ENCODE results near the gene SMTNL1.
A peak's percentile ranks its signal among the peaks of the same experiment; 100 is the strongest.

Gene SMTNL1

DNA sequence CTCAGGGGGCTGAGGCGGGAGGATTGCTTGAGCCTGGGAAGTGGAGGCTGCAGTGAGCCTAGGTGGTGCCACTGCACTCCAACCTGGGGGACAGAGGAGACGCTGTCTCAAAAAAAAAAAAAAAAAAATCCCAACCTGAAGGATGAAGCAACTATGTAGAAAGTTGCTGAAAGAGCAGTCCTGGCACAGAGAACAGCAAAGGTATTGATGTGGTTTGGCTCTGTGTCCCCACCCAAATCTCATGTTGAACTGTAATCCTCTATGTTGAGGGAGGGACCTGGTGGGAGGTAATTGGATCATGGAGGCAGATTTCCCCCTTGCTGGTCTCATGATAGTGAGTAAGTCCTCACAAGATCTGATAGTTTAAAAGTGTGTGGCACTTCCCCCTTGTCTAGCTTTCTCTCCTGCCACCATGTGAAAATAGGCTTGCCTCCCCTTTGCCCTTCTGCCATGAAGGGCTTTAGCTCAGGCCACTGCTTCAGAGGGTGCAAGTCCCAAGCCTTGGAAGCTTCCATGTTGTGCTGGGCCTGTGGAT, 49.4 kb downstream of the SMTNL1 start:
- Mint-ChIP-seq H3K27ac (no peak overlapping the region), H3K4me1 (peaks cover 6% of the 10 kb centered on the region)

GRCh38 chr11:57588046-57588710, 50.8 kb downstream of the SMTNL1 start:
- DNase-seq = no peak
- peaks cover 6% of the 10 kb centered on the region for H3K4me1 Mint-ChIP-seq

More for the DNA sequence above, 49.4 kb downstream of the SMTNL1 start:
- H3K27me3 Mint-ChIP-seq = no peaks in the 10 kb centered on the region
- ATAC-seq = no peak
- no peak for DNase-seq
- no peak overlapping the region for H3K4me3 Mint-ChIP-seq
- H3K9me3 Mint-ChIP-seq = no peaks in the 10 kb centered on the region

DNA sequence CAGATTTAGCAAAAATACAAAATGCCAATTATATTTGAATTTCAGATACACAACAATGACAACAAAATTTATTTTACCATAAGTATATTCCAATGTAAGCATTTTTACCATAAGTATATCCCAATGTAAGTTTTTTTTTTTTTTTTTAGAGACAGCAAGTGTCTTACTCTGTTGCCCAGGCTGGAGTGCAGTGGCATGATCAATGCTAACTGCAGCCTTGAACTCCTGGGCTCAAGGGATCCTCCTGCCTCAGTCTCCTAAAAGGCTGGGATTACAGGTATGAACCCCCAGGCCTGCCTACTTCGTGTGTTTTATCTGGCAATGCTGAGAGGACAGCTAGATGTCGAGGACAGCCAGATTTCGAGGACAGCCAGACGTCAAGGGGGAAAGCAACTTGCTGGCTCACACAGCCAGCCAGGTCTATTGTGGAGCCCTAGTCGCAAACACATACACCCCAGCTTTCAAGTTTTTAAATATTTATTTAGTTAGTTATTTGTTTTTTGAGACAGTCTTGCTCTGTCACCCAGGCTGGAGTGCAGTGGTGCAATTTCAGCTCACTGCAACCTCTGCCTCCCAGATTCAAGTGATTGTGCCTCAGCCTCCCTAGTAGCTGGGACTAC, 59.0 kb downstream of the SMTNL1 start:
- DNase-seq = no peak
- ATAC-seq = no peak
- H3K27ac Mint-ChIP-seq = no peak overlapping the region
- H3K4me3 Mint-ChIP-seq = no peak overlapping the region
- peaks cover 66% of the 10 kb centered on the region for H3K27me3 Mint-ChIP-seq
- H3K4me1 Mint-ChIP-seq = peaks cover 5% of the 10 kb centered on the region
- no peaks in the 10 kb centered on the region for H3K9me3 Mint-ChIP-seq

More at GRCh38 chr11:57588046-57588710, 50.8 kb downstream of the SMTNL1 start:
- Mint-ChIP-seq H3K4me3 (no peak overlapping the region), H3K9me3 (no peaks in the 10 kb centered on the region), H3K27ac (no peak overlapping the region), H3K27me3 (no peaks in the 10 kb centered on the region)
- no peak for ATAC-seq

DNA sequence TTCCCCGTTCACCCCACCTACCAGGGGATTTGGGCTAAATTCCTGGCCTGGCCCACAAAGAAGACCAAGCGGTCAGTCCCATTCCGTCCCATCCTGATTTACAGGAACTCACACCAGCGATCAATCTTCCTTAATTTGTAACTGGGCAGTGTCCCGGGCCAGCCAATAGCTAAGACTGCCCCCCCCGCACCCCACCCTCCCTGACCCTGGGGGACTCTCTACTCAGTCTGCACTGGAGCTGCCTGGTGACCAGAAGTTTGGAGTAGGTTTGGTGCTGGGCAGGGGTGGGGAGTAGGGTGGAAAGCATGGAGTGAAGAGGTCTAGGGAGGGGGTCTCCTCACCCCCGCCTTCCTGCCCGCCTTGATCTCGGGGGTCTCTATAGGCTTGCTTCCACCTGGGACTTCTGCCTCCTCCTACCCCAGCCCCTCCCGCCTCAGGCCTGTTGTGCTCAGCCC, 60.1 kb downstream of the SMTNL1 start, which contains the start of gene SERPING1:
SERPING1 (plus strand) TSS at position 225 of the 455 bp plus-strand sequence. CDS start 586 bp downstream, outside the sequence.
- Mint-ChIP-seq H3K4me3 (peak within 1 kb of the TSS in 1 of 2 donors; percentile 15), H3K4me1 (peaks cover 5% of the 10 kb centered on the region), H3K27ac (no peak within 1 kb of the TSS), H3K27me3 (peaks cover 66% of the 10 kb centered on the region), H3K9me3 (no peaks in the 10 kb centered on the region)
- peak; percentile 44 for ATAC-seq
- DNase-seq = no peak

- H3K27me3 Mint-ChIP-seq = peaks cover 66% of the 10 kb centered on the region
- peaks cover 5% of the 10 kb centered on the region for H3K4me1 Mint-ChIP-seq
- peak overlapping the region in 1 of 2 donors; percentile 15 for H3K4me3 Mint-ChIP-seq
- no peak overlapping the region for H3K27ac Mint-ChIP-seq
- ATAC-seq (peak; percentile 43), DNase-seq (no peak)
- H3K9me3 Mint-ChIP-seq = no peaks in the 10 kb centered on the region
Observed at GRCh38 chr11:57597916-57598830, 60.8 kb downstream of the SMTNL1 start.

DNA sequence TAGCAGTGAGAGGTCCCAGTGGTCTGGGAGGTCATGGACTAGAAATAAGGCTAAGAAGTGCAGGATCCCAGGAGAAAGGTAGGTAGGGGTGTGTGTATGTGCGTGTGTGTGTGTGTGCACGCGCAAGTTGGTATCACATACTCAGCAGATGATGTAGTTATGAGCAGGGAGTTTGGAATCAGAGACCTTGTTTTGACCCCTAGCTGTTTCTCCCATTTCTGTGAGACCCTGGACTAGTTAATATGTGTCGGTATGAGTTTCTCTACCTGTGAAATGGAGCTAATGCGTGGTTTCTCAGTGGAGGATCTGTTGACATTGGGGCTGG, 61.4 kb downstream of the SMTNL1 start:
- Mint-ChIP-seq H3K4me1 (peaks cover 5% of the 10 kb centered on the region), H3K27ac (no peak overlapping the region), H3K4me3 (no peak overlapping the region), H3K9me3 (no peaks in the 10 kb centered on the region), H3K27me3 (peaks cover 65% of the 10 kb centered on the region)
- no peak for DNase-seq
- peak; percentile 31 for ATAC-seq

DNA sequence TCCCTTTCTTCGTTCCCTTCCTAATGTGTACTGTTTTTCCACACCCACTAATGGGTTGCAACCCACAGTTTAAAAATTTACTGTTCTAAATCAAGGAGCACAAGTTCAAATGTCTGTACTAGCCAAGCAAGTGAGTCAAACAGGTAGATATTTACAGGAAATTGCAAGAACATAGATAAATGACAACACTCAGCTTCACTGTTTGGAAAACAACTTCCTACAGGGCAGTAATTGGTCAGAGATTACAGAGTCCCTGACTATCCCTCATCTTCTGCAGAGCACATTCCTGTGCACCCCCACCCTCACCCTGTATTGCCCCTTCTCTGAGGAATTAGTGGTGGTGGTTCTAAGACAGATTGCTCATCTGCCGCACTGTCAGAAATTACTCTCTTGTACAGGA, 62.0 kb downstream of the SMTNL1 start:
- Mint-ChIP-seq H3K27me3 (peaks cover 59% of the 10 kb centered on the region), H3K27ac (peak overlapping the region in 1 of 2 donors; percentile 88), H3K9me3 (no peaks in the 10 kb centered on the region), H3K4me3 (no peak overlapping the region), H3K4me1 (peaks cover 5% of the 10 kb centered on the region)
- ATAC-seq = no peak
- DNase-seq = no peak

Measured in stimulated activated naive CD8-positive, alpha-beta T cell treated with anti-CD3 and anti-CD28 coated beads, Interleukin-15, amount 100 ng/mL, for 72 hours (primary cell).